ENCODE results near the gene PPP1R9A. TPM values are rescaled to one million over a fixed set of nuclear protein-coding genes. Genes with fewer than 3 reads are reported as not detected.

The PPP1R9A gene
- total and polyA plus RNA-seq, 4 donors = 2.2 to 59.1 (median 14.6) TPM

GRCh38 chr7:95338832-95339231 is 431.4 kb downstream of the PPP1R9A start:
- no peak for ATAC-seq (ENCODE audit: insufficient read depth, low FRiP score)
- H3K4me1 ChIP-seq (ENCODE audit: control insufficient read depth in 5 of 5, insufficient read depth in 5 of 5, low read length in 5 of 5) = peaks cover 0 to 4% (median 0%) of the 10 kb centered on the region in 5 donors
- no peaks in the 10 kb centered on the region for H3K36me3 ChIP-seq (ENCODE audit: control insufficient read depth in 4 of 4, insufficient read depth in 4 of 4, low read length in 4 of 4)
- H3K9ac ChIP-seq (ENCODE audit: insufficient read depth in 1 of 2, low read length in 2 of 2) = no peak overlapping the region
- no peak overlapping the region for H3K4me3 ChIP-seq
- WGBS, 2 donors = 89% methylated on average over 3 of the region's 3 CpGs
- no peak for DNase-seq
- no peaks in the 10 kb centered on the region for H3K9me3 ChIP-seq (ENCODE audit: control insufficient read depth in 4 of 4, insufficient read depth in 3 of 4, low read length in 3 of 4)
- H3K27ac ChIP-seq (ENCODE audit: low read depth in 1 of 2, low read length in 1 of 2) = no peak overlapping the region
- TF ChIP-seq CTCF (IDR thresholded peaks at IDR 0.05; ENCODE audit: control extremely low read depth, extremely low read depth) = no peak
- no peaks in the 10 kb centered on the region for H3K27me3 ChIP-seq (ENCODE audit: control insufficient read depth in 3 of 3, insufficient read depth in 3 of 3, low read length in 2 of 3)

- WGBS, 2 donors = 94 to 100% methylated on average over 2 of the region's 2 CpGs
- H3K4me1 ChIP-seq (ENCODE audit: control insufficient read depth in 5 of 5, insufficient read depth in 5 of 5, low read length in 5 of 5) = peaks cover 0 to 4% (median 0%) of the 10 kb centered on the region in 5 donors
- H3K36me3 ChIP-seq (ENCODE audit: control insufficient read depth in 4 of 4, insufficient read depth in 4 of 4, low read length in 4 of 4) = no peaks in the 10 kb centered on the region
- H3K4me3 ChIP-seq = no peak overlapping the region
- H3K27me3 ChIP-seq (ENCODE audit: control insufficient read depth in 3 of 3, insufficient read depth in 3 of 3, low read length in 2 of 3) = no peaks in the 10 kb centered on the region
- H3K9ac ChIP-seq (ENCODE audit: insufficient read depth in 1 of 2, low read length in 2 of 2) = no peak overlapping the region
- no peaks in the 10 kb centered on the region for H3K9me3 ChIP-seq (ENCODE audit: control insufficient read depth in 4 of 4, insufficient read depth in 3 of 4, low read length in 3 of 4)
- TF ChIP-seq CTCF (IDR thresholded peaks at IDR 0.05; ENCODE audit: control extremely low read depth, extremely low read depth) = no peak
- DNase-seq (no peak), ATAC-seq (ENCODE audit: insufficient read depth, low FRiP score) (no peak)
- no peak overlapping the region for H3K27ac ChIP-seq (ENCODE audit: low read depth in 1 of 2, low read length in 1 of 2)
Observed at GRCh38 chr7:95340491-95340890, 433.1 kb downstream of the PPP1R9A start.

- WGBS, 2 donors = 72 to 84% methylated on average over 3 of the region's 3 CpGs
- H3K36me3 ChIP-seq (ENCODE audit: control insufficient read depth in 4 of 4, insufficient read depth in 4 of 4, low read length in 4 of 4) = no peaks in the 10 kb centered on the region
- no peak overlapping the region for H3K4me3 ChIP-seq
- H3K4me1 ChIP-seq (ENCODE audit: control insufficient read depth in 5 of 5, insufficient read depth in 5 of 5, low read length in 5 of 5) = peaks cover 0 to 4% (median 0%) of the 10 kb centered on the region in 5 donors
- ATAC-seq (ENCODE audit: insufficient read depth, low FRiP score) (no peak), DNase-seq (peak in 1 of 3 donors; percentile 7)
- no peaks in the 10 kb centered on the region for H3K27me3 ChIP-seq (ENCODE audit: control insufficient read depth in 3 of 3, insufficient read depth in 3 of 3, low read length in 2 of 3)
- TF ChIP-seq CTCF (IDR thresholded peaks at IDR 0.05; ENCODE audit: control extremely low read depth, extremely low read depth) = no peak
- H3K9ac ChIP-seq (ENCODE audit: insufficient read depth in 1 of 2, low read length in 2 of 2) = no peak overlapping the region
- no peaks in the 10 kb centered on the region for H3K9me3 ChIP-seq (ENCODE audit: control insufficient read depth in 4 of 4, insufficient read depth in 3 of 4, low read length in 3 of 4)
- no peak overlapping the region for H3K27ac ChIP-seq (ENCODE audit: low read depth in 1 of 2, low read length in 1 of 2)
Observed at GRCh38 chr7:95342029-95342428, 434.6 kb downstream of the PPP1R9A start.

All from lung (tissue), 12 donors.